Head of caudate nucleus (tissue), 42 donors: Measurements from ENCODE around the gene TUNAR.

ENCODE experiments used
- DNase-seq, 42 donors: peaks; one replicate each; pipeline versions ENCODE4 v3.0.0 to v3.0.0-alpha.2; 2020 to 2021; ENCODE audit warnings: mixed read lengths in 7 of 42
- intact Hi-C: fragments of 100-400 bp; cut with DNase I; formaldehyde crosslinking; loops from one replicate; pipeline ENCODE4 v1.15.0; 2022

Gene TUNAR

DNA sequence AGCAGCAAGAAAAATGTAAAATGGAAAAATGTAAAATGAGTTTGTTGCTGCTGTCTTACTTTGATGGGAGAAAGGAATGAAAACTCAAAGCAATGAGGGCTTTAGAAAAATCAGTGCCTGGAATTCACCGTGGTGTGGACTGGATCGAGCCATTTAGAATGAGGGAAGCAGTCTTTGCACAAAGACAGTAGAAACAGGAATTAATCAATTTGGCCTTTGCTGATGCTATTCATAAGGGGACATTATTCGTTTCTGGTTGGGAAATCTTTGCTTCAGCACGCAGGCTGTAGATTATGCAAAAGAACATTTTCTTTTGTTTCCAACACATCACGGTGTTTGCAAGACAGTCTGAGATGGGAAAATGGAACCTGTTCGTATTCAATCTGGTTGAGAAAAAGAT is 6.9 kb upstream of the TUNAR start:
- intact Hi-C loops, result no loop called here
- DNase-seq, result no peak

DNA sequence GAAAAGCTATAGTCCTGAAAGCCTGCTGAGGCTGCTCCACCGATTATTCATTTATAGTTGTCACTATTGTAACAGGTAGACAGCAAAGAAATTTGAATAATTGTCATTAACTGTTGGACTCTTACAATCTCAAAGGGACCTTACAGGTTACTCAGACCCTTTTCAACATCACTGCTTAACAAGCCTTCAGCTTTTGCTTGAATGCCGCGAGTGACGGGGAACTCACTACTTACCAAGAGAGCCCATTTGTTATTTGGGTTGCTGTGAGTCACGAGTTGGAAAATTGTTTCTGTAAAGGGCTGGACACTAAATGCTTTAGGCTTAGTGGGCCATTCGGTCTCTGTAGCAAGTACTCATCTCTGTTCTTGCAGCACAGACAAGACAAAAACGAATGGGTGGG is 5.9 kb upstream of the TUNAR start:
- no peak for DNase-seq
- intact Hi-C loops, result no loop called here

DNA sequence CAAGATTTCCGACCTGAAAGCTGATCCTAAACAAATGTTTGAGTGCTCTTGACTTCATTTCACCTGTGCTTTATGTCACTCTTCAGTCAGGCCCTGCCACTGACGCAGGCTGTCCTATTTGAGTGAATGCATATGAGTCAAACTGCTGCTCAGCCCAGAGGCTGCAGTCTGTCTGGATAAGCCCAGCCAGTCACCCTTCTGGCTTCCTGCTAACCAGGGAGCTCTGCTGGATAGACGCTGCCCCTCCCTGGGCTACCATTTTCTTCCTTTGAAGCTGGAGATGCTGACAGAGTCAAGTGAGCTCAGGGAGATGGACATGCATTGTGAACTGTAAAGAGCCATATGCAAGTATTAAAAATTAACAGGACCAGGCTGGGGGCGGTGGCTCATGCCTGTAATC is 5.1 kb upstream of the TUNAR start:
- DNase-seq, result no peak
- intact Hi-C loops, result no loop called here

DNA sequence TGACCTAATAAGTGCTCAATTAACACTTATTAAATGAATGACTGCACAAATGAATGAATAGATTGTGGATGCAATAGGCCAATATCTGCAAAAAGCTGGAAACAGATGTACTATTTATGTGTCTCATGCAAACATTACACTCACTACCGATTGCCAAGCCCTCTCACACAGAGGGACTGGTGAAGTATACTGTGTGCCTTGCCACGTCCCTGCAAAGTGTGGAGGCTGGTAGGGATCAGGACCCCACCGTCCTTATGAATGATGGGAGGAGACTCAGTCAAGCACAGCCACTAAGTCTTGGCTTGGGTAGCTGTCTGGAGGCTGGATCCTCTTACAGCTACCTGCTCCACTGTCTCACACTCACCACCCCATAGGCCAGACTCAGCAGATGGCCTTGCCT is 3.9 kb upstream of the TUNAR start:
- intact Hi-C loops, result no loop called here
- no peak for DNase-seq

DNA sequence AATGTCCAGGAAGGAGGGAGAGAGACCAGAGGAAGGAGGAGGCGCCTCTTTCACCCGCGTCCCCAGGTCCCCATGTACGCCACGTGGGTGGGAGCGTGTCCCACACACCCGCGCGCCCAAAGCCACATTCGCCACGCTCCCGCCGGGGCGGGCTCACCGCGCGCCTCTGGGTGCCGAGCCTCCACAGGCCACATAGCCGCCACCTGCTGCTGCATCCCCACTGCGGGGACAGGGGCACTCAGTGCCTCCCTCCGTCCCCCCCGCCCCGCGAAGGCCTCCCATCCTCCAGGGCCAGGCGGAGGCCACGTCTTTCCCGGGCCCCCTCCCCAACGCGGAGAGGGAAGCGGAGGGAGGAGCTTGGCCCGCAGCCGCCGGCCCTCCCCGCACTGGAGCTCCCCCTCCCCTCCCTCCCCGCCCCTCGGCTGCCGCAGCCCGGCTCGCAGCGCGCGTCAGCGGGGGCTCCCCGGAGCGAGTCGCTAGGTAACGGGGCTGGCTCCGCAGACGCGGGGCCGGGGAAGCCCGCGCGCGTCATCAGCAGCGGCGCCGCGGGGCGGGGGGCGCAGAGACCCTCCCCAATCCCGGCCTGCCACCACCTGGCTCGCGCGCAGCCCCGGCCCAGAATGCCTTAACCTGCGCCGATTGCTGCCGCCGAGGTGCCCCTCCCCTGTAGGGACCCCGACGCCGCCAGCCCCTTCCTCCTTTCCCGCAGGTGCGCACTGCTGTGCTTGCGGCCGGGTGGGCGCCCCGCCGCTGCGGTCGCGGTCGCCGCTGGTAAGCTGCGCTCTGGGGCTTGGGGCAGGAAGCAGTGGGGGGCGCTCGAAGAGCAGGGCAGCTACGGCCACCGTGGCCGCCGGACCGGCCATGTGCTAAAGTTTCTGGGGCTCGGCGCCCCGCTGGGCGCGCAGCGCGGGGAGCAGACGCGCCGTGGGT is 536 bp upstream of the TUNAR start:
- peak in 37 of 42 donors; percentile 20 to 84 (median 61) for DNase-seq
- intact Hi-C loops, result no loop called here

DNA sequence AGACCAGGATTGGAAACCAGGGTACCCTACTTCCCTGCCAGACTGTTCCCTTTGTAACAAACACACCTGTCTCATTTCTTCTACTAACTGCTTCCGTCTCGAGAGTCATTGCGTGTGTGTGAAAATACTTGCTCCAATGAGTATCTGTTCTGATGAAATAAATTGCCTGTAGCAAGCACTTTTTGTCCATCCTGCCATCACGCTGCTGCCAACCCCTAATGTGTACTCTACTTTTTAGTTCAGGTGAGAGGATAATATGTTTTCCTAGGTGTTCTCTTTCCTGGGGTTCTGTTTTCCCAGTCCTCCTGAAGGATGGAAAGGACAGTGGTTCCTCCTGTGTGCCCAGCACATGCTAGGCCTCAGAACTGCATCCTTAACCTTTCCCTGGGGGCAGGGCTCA is 1.0 kb downstream of the TUNAR start:
- intact Hi-C loops, result no loop called here
- no peak for DNase-seq

DNA sequence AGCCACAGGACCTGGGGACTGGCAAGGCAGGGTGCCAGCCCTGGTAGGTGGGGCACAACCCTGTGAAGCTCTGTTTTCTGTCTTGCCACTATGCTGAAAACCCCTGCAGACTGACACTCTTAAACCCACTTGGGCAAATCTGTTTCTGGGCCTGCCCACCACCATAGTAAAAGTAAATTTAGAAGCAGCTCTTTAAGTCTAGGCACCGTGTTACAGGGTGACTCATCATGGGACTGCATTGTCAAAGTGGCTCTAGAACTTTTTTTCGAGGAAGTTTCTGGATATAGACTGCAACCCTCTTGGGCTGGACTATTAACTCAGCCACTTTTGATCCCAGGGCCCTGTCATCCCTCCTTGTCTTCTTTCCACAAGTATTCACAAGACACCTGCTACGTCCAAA is 7.7 kb downstream of the TUNAR start:
- intact Hi-C loops, result no loop called here
- DNase-seq, result peak in 7 of 42 donors; percentile 19 to 75 (median 43)

DNA sequence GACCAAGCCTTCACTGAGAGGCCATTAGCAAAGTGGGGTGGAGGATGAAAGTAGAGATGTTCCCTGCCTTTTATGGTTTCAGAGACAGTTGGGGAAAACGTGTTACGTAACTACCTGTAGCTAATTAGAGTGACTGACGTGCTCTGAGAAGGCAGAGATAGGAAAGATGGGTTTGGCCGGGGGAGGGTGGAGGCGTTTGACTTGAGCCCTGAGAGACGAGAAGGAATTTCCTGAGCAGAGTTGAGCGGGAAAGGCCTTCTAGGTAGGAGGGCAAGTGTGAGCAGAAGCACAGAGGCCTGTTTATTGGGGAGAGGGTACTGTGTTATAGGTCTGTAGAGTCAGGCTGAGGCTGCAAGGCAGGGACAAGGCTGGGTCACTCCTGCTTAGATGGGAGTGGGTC is 8.6 kb downstream of the TUNAR start:
- DNase-seq, result peak in 41 of 42 donors; percentile 46 to 93 (median 73)
- intact Hi-C loops, result no loop called here

DNA sequence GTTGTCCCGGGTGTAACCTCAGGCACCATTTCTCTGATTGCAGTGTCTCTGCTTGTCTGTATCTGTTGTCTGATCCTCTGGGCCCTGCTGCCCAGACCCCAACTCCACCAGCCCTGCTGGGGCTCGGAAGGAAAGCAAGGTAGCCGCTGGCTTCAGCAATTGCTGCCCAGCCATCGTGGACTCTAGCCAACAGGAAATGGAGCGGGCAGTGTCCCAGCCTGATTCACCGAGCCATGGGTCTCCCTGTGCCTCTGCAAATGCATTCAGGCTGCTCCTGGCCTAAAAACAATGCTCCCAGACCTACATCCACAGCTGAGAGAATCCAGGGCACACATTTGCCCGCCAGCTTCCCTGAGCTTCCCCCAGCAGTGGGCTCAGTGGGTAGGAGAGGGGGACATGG is 9.2 kb downstream of the TUNAR start:
- peak in 3 of 42 donors; percentile 21 to 62 (median 29) for DNase-seq
- intact Hi-C loops, result no loop called here

DNA sequence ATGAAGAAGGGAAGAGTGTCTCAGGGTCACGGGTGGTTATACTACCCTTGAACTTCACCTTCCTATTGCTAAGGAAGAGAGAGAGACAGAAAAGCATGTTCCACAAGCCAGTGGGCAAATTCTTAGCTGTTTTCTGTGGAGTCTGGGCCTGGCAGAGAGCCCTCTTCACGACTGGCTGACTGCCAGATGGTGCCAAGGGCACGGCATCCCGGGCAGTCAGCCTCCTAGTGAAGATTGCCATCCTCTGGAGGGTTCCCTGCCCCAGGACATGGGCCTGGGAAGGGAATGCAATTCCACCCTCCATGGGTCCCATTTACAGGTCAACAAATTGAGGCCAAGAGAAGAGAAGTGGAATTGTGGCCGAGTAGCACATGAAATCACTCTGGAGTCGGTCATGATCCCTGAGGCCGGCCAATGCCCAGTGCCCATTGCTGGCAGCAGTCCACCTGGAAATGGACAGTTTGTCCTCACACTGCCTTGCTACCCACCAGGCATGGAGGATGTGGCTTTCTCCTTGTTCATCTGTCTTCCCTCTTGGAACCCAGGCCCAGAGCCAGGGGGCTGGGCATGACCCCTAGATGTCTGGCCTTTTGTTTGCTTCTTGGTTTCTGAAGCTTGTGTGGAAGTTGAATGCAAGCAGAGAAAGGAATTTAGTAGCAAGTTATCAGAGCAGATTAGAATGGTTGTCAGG is 9.9 kb downstream of the TUNAR start:
- DNase-seq, result peak in 7 of 42 donors; percentile 42 to 75 (median 52)

DNA sequence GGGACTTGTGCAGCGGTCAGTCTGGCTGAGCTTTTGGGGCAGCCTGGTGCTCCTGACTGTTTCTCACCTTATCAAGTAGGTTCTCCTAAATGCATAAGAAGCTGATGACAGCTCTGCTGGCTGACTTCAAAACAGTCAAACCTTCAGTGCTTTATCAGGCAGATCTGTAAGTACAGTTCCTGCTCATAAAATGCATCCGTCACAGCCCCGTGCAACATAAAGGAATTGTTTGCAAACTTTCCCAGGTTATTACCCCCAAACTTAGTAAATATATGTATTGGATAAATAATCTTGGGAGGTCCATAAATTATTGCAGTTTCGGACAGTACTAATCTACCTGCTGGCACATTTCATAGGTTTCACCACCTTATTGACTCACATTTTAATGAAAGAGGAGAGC is 10.7 kb downstream of the TUNAR start:
- intact Hi-C loops, result no loop called here
- no peak for DNase-seq

More for the DNA sequence above, 9.9 kb downstream of the TUNAR start:
- intact Hi-C loops, result no loop called here

DNA sequence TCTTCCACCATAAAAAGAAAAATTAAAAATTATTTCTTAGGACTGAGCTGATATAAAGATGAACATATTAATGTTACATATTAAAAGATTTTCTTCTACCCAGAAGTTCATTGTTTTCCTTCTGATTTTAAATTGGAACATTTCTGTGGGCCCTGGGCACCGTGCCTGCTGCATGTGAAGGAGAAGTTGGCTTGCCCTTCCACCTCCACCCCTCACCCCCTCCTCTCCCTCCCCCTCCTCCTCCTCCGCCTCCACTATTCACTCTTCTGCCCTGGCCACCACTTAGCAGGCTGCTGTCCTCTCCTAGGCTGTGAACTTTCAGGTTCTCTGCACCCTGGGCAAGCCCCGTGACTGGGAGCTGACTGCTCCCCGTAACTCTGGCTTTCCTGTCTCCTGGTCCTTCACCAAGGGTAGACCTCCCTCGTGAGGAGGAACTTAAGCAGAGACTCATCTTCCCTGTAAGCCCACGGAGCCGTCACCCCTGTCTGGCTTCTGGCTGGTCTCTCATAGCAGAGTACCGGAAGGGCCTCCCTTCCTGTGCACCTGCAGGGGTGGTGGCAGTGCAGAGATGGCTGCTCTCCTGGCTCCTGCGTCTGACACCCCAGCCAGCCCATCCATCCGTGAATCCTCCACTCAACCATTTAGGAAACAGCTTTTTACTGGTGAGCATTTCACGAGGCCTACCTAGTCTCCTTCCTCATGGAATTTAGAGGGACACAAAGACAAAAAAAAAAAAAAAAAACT is 12.8 kb downstream of the TUNAR start:
- intact Hi-C loops, result no loop called here
- peak in 1 of 42 donors; percentile 30 for DNase-seq

DNA sequence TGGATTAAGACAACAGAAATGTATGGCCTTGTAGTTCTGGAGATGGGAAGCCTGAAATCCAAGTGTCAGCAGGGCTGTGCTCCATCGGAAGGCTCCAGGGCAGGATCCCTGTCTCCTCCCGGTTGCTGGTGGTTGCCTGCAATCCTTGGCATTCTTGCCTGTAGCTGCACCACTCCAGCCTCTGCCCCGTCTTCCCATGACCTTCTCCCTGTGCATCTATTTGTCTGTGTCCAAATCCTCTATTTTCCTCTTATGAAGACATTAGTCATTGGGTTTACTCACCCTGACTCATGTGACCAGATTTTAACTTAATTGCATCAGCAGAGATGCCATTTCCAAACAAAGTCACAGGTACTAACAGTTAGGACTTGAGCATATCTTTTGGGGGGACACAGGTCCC is 15.1 kb downstream of the TUNAR start:
- intact Hi-C loops, result no loop called here
- peak in 2 of 42 donors; percentile 6 to 33 for DNase-seq

DNA sequence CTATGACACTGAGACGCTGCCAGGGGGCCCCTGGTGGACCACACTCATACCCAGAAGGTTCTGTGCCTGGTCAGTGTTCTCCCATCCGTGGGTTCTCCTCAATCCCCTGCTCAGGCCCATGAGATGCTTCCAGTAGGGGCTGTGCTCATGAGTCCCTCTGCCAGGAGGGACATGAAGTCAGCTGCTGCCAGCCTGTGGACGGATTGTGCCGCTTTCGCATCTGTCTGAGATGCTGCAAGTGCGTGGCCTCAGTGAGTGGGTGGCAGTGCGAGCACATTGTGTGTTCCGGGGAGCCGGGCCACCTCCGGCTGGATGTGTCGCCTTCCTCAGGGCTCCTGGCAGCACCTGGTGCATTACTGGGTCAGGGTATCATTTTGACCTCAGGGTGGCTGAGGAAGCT is 15.5 kb downstream of the TUNAR start:
- DNase-seq, result peak in 3 of 42 donors; percentile 28 to 47 (median 39)
- intact Hi-C loops, result no loop called here

DNA sequence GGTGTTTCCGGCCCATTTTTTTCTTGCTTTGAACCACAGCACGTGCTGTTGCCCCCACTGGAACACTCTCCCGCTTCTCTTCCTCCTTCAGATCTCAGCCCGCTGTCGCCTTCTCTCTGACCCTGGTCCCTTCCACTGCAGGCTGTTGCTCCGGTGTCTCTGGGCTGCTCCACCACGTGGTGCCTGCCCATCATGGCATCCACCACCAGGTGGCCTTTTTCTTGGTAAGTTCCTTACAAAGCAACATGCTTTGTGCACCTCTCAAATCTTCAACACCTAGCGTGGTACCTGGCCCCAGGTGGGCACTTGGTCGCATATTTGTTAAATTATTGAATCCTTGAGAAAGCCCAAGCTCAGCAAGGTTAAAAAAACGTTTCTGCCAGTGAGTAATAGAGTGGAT is 19.1 kb downstream of the TUNAR start:
- intact Hi-C loops, result no loop called here
- no peak for DNase-seq

DNA sequence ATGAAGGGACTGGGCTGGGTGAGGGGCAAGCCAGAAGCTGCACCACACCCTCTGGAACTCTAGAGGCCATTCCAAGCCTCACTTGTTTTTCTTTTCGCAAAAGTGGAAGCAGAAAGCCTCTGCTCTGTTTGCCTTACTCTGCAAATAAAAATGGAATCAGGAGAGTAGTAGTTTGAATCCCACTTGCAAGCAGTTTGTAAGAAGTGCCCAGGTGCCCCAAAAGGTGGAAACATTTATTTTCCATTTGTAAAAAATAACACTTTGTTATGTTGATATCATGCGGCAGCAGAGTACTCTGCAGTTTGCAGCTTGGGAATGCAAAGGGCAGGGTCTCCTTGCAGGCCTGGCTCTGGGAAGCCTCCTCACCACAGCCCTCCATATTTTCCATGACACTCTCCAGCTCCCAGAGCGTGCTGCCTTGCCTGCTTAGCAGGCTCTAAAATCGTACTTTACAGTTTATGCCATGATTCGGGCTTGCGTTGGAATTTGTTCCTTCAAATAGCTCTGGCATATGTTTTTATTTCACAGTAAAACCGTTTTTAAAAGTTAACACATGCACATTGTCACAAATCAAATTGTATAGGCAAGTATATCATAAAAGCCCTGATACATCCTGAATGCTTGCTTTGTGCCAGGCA is 20.0 kb downstream of the TUNAR start:
- no peak for DNase-seq
- intact Hi-C loops, result no loop called here

DNA sequence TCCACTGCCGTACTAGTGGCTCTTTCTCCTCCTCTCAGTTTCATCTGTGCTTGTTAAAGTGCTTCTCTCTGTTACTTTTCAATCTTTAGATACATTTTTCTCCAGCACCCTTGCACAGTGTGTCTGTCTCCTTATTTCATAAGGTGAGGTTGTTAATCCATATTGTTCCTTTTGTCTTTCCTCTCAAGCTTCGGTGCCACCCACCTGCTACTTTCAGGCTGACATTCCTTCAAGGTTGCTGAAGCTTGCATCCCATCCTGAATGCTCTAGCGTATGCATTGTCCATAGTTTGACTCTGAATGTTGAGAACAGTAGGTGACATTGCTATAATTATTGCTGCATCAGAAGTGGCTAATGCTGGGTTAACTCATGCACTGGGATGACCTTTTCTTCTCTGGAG is 20.6 kb downstream of the TUNAR start:
- DNase-seq, result peak in 15 of 42 donors; percentile 31 to 80 (median 59)

DNA sequence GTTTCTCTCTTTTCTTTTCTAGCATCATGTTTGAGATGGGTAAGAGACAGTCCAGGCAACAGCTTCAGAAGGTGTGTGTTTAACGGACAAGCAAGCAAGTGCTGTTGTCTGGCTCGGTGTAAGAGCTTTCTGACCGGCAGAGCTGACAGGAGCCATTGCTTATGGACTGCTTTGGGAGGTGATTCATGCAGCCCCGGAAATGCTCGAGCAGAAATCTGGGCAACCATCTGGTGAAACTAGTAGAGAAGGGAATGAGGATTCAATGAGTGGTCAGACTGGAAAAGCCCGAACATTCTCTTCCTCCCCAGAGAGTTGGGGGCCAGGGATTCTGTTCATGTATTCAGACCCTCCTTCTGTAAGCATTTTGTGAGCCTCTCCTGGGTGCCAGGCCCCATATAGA is 24.4 kb downstream of the TUNAR start:
- no peak for DNase-seq
- intact Hi-C loops, result no loop called here

More for the DNA sequence above, 20.6 kb downstream of the TUNAR start:
- intact Hi-C loops, result no loop called here

DNA sequence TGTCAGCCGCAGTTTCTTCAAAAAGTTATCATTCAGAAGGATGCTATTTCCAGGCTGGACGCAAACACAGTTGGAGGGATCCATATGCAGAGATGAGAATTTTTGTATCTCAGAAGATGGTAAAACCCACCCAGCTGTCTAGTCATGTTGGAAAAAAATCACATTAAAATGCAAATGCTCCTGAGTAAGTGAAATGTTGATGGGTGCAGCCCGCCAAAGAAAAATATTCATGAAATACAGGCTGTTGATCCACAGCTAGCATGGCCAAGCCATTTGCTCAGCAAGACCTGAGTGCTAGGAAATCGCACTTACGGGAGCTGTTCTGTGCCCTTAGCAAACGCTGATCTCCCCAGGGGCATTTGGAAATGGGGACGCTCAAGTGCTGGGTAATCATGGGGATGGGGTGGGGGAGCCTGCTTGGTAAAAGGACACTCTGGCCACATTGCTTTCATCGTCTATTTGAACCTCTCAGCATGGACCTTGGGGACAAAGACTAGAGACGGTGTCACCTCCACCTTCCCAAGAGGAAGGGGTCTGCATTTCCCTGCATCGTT is 25.7 kb downstream of the TUNAR start:
- intact Hi-C loops, result no loop called here
- no peak for DNase-seq
